Lung (tissue), 12 donors: ENCODE measurements around the gene CSNK1G2. TPM values are rescaled to one million over a fixed set of nuclear protein-coding genes. Genes with fewer than 3 reads are reported as not detected.

Experiments
- ATAC-seq: fragments of 200-7000 bp; cut with Tn5 transposase; one replicate; pipeline ENCODE4 v1.9.1; 2020; ENCODE audit warnings: moderate number of reproducible peaks; ENCODE audit not compliant: insufficient read depth, low FRiP score
- DNase-seq, 3 donors: peaks; one replicate each; pipeline ENCODE4 v3.0.0-alpha.2; 2013 to 2017
- H3K27ac ChIP-seq, 2 donors: one replicate each; pipeline ENCODE4 v1.5.1; 2013; ENCODE audit warnings: mild to moderate bottlenecking in 2 of 2, moderate library complexity in 2 of 2, control low read depth in 1 of 2, inconsistent platforms in 1 of 2, low read depth in 1 of 2, low read length in 1 of 2
- H3K27me3 ChIP-seq, 3 donors: one replicate each; pipeline ENCODE4 v1.5.1; 2013; ENCODE audit warnings: low read length in 2 of 3; ENCODE audit not compliant: control insufficient read depth in 3 of 3, insufficient read depth in 3 of 3
- H3K36me3 ChIP-seq, 4 donors: one replicate each; pipeline ENCODE4 v1.5.1; 2013; ENCODE audit warnings: low read length in 4 of 4, mild to moderate bottlenecking in 1 of 4, moderate library complexity in 1 of 4; ENCODE audit not compliant: control insufficient read depth in 4 of 4, insufficient read depth in 4 of 4
- H3K4me1 ChIP-seq, 5 donors: one replicate each; pipeline ENCODE4 v1.5.1; 2013; ENCODE audit warnings: low read length in 5 of 5, mild to moderate bottlenecking in 2 of 5, moderate library complexity in 1 of 5; ENCODE audit not compliant: control insufficient read depth in 5 of 5, insufficient read depth in 5 of 5
- H3K4me3 ChIP-seq: one replicate; pipeline ENCODE4 v1.5.1; 2013; ENCODE audit warnings: mild to moderate bottlenecking, control low read depth, moderate library complexity
- H3K9ac ChIP-seq, 2 donors: one replicate each; pipeline ENCODE4 v1.5.1; 2013; ENCODE audit warnings: low read length in 2 of 2, control low read depth in 1 of 2; ENCODE audit not compliant: insufficient read depth in 1 of 2
- H3K9me3 ChIP-seq, 4 donors: one replicate each; pipeline ENCODE4 v1.5.1; 2013; ENCODE audit warnings: low read length in 3 of 4, mild to moderate bottlenecking in 1 of 4, moderate library complexity in 1 of 4; ENCODE audit not compliant: control insufficient read depth in 4 of 4, insufficient read depth in 3 of 4
- WGBS, 2 donors: extraction: QIAGEN DNeasy Blood & Tissue Kit; methylation state at CpG; one replicate each; pipeline ENCODE4 v1.1.7; 2013; 5-methylcytosine and 5-hydroxymethylcytosine counted together
- polyA plus RNA-seq, 2 donors: library from polyadenylated mRNA; stranded (reverse); fragments of 200-250 nt; gene quantifications; one replicate each; pipeline ENCODE4 v1.2.1, GENCODE V29; 2013
- total RNA-seq, 2 donors: library from RNA; depleted of rRNA in 1 of 2; stranded (reverse); fragments of >200 nt in 1 of 2; gene quantifications; one replicate each; pipeline ENCODE4 v1.2.1, GENCODE V29; 2014 to 2021
- TF ChIP-seq, protein P1 (sequence below): IDR thresholded peaks from 2 replicates; pipeline ENCODE4 v1.5.1; 2012; ENCODE audit warnings: mild to moderate bottlenecking; ENCODE audit errors: control extremely low read depth, extremely low read depth
- donor health status: control.
- donor health status: control.
- donor health status: Bipolar disorder and iron deficiency.
- donor health status: healthy.
- donor health status: DM: yes; HTN: yes; CAD: no.

CSNK1G2 gene
- total and polyA plus RNA-seq, 4 donors, result 50.0 to 80.2 (median 70.8) TPM

- ATAC-seq (peak; percentile 9), DNase-seq (peak; percentile 65 to 88 (median 78))
- Histone ChIP-seq H3K9me3 (no peaks in the 10 kb centered on the region), H3K27ac (no peak overlapping the region), H3K4me3 (no peak overlapping the region), H3K27me3 (no peaks in the 10 kb centered on the region), H3K9ac (no peak overlapping the region), H3K4me1 (peaks cover 0 to 6% (median 0%) of the 10 kb centered on the region in 5 donors), H3K36me3 (peaks cover 1 to 50% (median 5%) of the 10 kb centered on the region in 4 donors)
- WGBS, 2 donors, result 84 to 92% methylated on average over 20 of the region's 20 CpGs
- TF ChIP-seq, protein P1, sequence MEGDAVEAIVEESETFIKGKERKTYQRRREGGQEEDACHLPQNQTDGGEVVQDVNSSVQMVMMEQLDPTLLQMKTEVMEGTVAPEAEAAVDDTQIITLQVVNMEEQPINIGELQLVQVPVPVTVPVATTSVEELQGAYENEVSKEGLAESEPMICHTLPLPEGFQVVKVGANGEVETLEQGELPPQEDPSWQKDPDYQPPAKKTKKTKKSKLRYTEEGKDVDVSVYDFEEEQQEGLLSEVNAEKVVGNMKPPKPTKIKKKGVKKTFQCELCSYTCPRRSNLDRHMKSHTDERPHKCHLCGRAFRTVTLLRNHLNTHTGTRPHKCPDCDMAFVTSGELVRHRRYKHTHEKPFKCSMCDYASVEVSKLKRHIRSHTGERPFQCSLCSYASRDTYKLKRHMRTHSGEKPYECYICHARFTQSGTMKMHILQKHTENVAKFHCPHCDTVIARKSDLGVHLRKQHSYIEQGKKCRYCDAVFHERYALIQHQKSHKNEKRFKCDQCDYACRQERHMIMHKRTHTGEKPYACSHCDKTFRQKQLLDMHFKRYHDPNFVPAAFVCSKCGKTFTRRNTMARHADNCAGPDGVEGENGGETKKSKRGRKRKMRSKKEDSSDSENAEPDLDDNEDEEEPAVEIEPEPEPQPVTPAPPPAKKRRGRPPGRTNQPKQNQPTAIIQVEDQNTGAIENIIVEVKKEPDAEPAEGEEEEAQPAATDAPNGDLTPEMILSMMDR, result no peak
Observed at GRCh38 chr19:1975162-1975480, 34.1 kb downstream of the CSNK1G2 start.

DNA sequence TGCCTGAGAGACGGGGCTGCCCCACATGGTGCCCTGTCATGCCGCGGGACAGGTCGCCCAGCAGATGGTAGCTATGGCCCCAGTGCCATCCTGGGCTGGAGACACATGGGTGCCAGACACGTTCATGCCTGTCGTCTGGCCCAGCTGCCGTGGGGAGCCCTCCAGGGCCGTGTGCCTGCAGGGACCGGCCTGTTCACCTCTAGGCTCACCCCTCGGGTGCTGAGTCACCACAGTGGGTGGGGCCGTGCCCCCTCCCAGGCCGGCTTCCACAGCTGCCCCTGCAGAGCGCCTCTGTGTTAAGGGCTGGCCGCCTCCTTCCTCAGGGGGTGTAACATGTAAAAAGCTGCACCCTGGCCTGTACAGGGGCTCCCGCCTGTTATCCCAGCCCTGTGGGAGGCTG lies 36.1 kb downstream of the CSNK1G2 start:
- DNase-seq, result no peak
- H3K36me3 ChIP-seq, result peaks cover 0 to 56% (median 9%) of the 10 kb centered on the region in 4 donors
- H3K27me3 ChIP-seq, result no peaks in the 10 kb centered on the region
- ATAC-seq, result no peak
- H3K27ac ChIP-seq, result no peak overlapping the region
- no peak overlapping the region for H3K4me3 ChIP-seq
- H3K9me3 ChIP-seq, result peaks cover 0 to 2% (median 0%) of the 10 kb centered on the region in 4 donors
- no peak overlapping the region for H3K9ac ChIP-seq
- 90 to 91% methylated on average over 15 of the region's 15 CpGs for WGBS, 2 donors
- H3K4me1 ChIP-seq, result peaks cover 0 to 6% (median 0%) of the 10 kb centered on the region in 5 donors
- TF ChIP-seq, protein P1, result no peak

DNA sequence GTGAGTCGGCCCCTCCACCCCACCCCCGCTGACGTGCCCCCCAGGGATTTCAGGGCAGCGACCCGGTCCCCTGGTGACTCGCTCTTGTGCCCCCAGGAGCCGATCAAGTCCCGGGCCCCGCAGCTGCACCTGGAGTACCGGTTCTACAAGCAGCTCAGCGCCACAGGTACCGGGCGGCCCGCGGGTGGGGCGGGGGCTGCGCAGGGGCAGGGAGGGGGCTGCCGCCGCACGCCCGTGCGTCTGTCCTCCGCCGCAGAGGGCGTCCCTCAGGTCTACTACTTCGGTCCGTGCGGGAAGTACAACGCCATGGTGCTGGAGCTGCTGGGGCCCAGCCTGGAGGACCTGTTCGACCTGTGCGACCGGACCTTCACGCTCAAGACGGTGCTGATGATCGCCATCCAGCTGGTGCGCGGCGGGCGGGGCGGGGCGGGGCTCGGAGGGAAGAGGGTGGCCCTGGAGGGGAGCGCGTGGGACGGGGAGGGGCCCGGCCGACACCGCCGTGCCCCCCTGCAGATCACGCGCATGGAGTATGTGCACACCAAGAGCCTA lies 37.4 kb downstream of the CSNK1G2 start:
- TF ChIP-seq, protein P1, result no peak
- no peak for ATAC-seq
- H3K27me3 ChIP-seq, result no peaks in the 10 kb centered on the region
- no peak overlapping the region for H3K27ac ChIP-seq
- H3K9me3 ChIP-seq, result peaks cover 0 to 2% (median 0%) of the 10 kb centered on the region in 4 donors
- no peak overlapping the region for H3K9ac ChIP-seq
- WGBS, 2 donors, result 96 to 97% methylated on average over 51 of the region's 51 CpGs
- peaks cover 0 to 6% (median 0%) of the 10 kb centered on the region in 5 donors for H3K4me1 ChIP-seq
- H3K36me3 ChIP-seq, result peaks cover 5 to 60% (median 11%) of the 10 kb centered on the region in 4 donors
- DNase-seq, result no peak
- no peak overlapping the region for H3K4me3 ChIP-seq

- no peak overlapping the region for H3K4me3 ChIP-seq
- 98% methylated on average over 40 to 43 of the region's 43 CpGs for WGBS, 2 donors
- no peak for DNase-seq
Observed at GRCh38 chr19:1979017-1979416, 38.0 kb downstream of the CSNK1G2 start.

More at GRCh38 chr19:1979017-1979416, 38.0 kb downstream of the CSNK1G2 start:
- no peak overlapping the region for H3K27ac ChIP-seq
- TF ChIP-seq, protein P1, result no peak
- no peaks in the 10 kb centered on the region for H3K27me3 ChIP-seq
- H3K9me3 ChIP-seq, result peaks cover 0 to 2% (median 0%) of the 10 kb centered on the region in 4 donors
- no peak for ATAC-seq
- peaks cover 5 to 60% (median 11%) of the 10 kb centered on the region in 4 donors for H3K36me3 ChIP-seq
- H3K9ac ChIP-seq, result no peak overlapping the region
- H3K4me1 ChIP-seq, result peaks cover 0 to 6% (median 0%) of the 10 kb centered on the region in 5 donors
